Measurements from ENCODE around the gene NR1I2.

- TF ChIP-seq EP300 (IDR thresholded peaks at IDR 0.05) (no peak), POLR2A (IDR thresholded peaks at IDR 0.05) (no peak)
- TF ChIP-seq, protein P1, sequence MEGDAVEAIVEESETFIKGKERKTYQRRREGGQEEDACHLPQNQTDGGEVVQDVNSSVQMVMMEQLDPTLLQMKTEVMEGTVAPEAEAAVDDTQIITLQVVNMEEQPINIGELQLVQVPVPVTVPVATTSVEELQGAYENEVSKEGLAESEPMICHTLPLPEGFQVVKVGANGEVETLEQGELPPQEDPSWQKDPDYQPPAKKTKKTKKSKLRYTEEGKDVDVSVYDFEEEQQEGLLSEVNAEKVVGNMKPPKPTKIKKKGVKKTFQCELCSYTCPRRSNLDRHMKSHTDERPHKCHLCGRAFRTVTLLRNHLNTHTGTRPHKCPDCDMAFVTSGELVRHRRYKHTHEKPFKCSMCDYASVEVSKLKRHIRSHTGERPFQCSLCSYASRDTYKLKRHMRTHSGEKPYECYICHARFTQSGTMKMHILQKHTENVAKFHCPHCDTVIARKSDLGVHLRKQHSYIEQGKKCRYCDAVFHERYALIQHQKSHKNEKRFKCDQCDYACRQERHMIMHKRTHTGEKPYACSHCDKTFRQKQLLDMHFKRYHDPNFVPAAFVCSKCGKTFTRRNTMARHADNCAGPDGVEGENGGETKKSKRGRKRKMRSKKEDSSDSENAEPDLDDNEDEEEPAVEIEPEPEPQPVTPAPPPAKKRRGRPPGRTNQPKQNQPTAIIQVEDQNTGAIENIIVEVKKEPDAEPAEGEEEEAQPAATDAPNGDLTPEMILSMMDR (IDR thresholded peaks at IDR 0.05), result no peak
Observed at GRCh38 chr3:119794401-119794800, 12.5 kb downstream of the NR1I2 start.
